Brain pericyte (primary cell): ENCODE data around the gene KIAA1549.

Experiments used
- DNase-seq: peaks from one replicate; pipeline ENCODE4 v3.0.0-alpha.2; 2012; ENCODE audit warnings: low read depth, low spot score

The KIAA1549 gene

DNA sequence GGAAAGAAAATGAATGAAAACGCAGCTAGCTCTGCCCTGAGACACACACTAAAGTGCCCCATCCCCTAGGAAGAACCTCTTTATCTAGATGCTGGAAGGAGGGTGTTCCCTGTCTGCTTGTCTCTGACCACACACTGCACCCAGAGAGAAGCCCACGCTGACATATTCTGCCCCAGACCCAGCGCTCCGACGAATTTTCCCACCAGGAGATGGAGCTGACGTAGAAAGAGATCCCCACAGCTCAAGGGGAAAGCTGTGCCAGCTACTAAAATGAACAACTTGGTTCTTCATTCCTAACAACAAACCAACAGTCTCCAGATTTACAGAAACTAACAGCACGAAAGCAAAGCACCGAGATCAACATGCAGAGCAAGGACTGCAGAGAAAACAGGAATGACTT lies 73.3 kb downstream of the KIAA1549 start:
- no peak for DNase-seq

DNA sequence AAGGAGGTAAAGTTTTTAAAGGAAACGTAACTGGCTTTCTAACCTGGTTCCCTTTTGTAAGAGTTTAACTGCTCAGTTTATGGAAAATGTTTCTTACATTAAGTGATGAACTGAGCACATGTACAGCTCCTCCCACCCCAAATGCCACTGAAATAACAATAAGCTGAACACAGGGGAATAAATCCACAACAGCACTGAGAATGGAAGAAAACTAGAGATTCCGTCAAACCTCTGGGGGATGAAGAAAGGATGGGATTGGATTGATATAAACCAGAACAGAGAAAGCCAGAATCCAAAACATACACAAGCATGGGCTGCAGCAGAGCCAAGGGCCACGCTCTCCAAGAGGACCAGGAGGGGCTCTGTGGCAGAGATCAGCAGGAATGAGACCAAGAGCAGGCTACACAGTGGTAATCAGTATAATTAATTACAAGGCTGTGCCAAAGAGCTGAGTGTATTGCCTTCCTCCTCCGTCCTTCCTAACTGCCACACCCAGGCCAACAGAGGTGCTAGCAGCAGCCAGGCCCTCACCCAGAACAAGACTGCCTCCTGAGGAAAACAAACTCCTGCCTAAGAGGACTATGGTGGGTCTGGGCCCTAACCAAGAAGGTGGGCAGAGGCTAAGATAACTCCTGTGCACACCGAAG lies 73.9 kb downstream of the KIAA1549 start:
- DNase-seq, result no peak

DNA sequence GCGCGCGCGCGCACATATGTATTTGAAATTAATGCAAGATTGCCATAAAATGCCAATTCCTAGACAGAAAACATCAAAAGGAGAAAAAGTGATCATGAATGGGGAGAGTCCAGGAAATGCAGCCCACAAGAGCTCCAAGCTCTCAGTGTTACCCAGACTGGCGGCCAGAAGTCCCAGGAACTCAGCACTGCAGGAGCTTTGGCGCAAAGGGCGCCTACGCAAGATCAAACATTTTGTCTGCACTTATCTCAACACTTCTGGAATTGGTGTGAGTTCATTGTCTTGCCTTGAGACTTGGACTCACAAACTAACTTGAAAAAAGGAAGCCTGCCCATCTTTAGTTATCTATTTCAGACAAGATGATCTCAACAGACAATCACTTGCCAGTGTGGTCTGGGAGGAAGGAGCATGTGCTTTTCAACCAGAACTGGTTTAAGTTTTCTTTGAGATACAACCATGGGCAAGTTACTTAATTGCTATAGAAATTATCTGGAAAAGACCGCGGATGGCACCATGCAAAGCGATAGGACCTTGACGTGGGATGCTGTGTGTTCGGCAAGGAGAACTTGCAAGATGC lies 77.2 kb downstream of the KIAA1549 start:
- DNase-seq, result no peak

DNA sequence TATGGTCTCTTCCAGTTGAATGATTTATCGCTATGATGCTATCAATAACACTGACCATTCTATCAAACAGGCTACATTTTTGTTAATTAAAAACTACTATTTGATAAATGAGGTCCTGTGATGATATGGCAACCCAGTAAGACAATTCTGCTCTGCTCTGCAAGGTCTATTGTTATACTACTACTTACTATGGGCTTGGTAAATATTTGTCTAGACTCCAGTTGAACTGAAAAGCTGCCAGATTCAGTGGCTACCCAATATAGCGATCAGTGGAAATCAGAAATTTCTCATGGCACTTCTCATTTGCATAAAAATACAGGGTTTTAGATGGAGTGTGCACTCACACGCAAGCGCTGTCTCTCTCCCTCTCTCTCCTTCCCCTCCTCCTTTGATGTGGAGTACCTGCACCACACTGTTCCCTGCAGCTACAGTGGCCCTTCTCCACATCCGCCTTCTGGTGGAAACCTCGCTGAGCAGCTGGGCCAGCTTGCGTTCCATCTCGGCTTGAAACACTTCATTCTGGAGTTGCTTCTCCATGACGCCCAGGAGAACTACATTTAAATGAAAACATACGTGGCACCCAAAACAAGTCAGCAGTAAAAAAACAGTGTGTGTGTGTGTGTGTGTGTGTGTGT lies 77.9 kb downstream of the KIAA1549 start:
- DNase-seq, result no peak

DNA sequence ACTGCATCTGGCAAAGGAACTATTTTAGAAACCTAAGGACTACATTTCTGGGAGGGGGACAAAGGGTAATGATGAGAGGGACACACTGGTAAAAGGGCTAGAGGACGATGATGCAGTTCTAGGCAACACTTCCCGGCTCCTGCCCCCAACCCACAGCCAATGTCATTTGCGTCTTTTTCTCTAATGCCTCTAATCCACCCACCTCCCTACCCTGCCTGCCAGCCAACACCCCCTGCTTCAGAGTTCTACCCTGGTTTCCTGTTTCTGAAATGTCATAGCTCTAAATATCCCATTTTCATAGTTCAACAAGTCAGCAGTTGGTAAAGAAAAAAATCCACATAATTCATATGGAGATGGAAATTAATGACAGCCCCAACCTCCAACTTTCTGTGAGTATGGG lies 79.0 kb downstream of the KIAA1549 start:
- no peak for DNase-seq

DNA sequence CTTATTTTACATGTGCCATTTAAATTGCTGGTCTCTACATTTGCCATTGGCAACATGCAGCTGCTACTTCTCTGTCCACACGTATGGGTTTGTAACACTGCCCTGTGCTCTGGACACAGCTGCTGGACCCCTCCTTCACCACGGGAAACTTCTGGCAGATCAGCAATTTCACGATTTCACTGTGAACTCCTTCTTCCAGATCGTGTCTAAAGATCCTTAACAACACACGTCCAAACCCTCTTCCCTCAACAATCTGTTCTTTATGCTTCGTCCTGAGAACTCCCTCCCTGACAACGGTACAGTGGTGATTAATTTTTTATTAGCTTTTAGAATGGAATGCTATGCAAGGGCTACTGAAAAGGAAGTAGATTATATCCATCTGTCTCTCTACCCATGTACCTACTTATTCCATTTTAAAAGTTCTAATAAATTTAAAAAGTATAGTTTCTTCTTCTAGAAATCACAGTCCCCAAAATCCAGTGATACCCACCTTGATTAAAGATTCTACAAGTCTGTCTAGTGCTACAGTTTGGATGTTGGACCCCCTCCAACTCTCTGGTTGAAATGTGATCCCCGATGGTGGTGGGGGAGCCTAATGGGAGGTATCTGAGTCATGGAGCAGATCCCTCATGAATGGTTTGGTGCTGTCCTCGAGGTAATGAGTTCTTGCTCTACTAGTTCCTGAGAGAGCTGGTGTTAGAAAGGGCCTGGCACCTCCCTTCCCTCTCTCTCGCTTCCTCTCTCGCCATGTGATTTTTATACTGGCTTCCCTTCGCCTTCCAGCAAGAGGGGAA lies 81.0 kb downstream of the KIAA1549 start:
- DNase-seq, result no peak

DNA sequence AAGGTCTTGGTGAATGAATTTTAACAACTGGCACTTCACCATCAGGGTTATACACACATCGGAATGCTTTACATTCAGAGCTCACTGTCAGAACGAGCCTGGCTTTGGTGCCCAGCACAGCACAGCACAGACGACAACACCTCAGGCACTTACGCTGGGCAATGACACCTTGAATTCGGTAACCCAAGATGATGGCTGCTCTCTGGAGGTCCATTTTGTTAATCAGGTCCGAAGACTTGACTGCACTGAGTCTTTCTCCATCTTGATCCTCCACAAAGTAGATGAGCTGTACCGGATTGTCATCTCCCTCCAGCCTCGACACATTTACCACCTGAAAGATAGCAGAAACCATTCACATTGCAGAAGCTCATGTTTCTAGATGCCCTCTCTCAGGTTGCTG lies 82.4 kb downstream of the KIAA1549 start:
- DNase-seq, result no peak

DNA sequence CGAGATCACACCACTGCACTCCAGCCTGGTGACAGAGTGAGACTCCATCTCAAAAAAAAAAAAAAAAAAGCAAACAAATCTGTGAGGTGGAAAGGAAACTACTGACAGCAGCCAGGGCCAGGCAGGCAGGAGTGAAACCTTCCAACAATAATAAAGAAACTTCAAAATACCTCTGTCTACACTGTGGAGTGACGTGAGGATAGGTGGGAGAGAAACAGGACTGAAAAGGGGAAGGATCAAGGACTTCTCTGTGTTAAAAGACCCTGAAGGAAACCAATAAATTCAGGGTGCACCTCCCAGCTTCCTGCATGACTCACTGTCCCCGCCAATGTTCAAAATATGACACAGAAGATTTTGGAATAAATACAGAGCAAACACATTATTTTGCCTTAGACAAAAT lies 82.9 kb downstream of the KIAA1549 start:
- no peak for DNase-seq

DNA sequence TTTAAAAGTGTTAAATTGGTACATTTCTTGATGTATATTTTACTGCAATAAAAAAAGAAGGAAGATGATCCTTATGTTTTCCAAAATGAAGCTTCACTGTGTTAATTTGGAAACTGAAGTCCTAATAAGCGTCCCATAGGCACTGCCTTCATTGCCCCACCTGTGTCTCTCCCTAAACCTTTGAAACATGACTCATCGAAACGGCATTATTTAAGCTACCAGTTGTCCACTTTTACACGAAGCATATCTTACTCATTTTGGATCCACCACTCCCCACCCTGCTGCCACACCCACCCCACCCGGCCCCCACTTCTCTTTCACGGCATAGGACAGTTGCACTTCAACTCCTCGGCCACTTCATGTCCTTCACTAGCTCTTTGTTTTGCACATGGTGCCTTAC lies 85.5 kb downstream of the KIAA1549 start:
- no peak for DNase-seq

DNA sequence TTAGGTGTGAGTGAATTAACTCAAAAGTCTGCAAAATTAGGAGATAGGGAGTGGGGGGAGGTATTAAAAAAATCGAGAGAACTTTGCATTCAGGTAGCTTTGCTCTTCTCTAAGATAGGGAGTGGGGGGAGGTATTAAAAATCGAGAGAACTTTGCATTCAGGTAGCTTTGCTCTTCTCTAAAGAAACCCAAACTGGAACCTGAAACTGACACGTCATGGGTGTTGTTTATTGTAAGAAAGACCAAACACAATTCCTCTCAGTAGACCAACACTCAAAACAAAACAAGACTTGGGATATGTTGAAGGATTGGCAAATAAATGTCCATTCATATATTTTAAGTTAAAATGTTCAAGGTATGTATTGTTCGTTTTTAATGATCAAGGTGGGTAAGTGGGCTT lies 87.9 kb downstream of the KIAA1549 start:
- no peak for DNase-seq

DNA sequence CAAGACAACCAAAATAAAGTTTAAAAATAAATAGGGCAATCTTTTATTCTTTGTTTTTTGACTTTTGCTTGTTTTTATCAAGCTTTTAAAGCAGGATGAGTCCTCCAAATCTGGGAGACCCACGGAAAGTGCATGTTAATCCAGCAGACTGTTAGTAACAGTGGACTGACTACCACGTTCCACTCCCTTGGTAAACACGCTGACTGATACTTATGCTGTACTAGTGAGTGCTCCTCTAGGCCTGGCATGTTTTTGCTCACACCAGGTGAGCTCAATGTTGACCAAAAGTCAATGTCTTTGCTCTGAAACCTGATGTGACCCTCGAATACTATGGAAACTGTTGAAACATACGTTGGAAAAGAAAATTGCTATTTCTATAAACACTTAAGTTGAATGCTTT lies 88.4 kb downstream of the KIAA1549 start:
- DNase-seq, result no peak

DNA sequence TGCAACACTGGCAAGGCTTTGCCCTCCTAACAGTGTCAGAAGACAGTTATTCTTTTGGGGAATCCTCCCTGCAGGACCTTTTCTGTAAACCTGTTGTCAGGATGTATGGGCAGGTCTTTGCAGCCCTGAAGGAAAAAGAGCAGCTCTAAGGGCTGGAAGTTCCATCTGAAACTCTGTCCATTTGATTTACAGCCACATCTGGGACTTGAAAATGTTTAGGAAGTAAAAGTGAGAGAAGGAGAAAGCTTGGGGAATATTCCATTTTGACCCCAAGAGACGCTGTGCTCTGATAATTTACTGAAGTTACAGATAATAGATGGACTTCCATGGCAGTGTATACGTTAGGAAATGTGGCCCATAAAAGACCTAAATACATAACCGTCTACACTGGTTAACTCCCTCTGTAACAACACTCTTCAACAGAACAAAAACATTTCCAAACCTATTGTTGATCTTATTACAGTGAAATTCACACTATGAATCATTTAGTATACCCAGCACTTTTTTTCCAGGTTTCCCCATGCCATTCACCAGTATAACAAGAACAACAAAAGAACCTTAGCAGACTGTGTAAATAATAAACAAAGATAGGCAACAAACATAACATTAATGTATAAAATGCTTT lies 89.1 kb downstream of the KIAA1549 start:
- no peak for DNase-seq

DNA sequence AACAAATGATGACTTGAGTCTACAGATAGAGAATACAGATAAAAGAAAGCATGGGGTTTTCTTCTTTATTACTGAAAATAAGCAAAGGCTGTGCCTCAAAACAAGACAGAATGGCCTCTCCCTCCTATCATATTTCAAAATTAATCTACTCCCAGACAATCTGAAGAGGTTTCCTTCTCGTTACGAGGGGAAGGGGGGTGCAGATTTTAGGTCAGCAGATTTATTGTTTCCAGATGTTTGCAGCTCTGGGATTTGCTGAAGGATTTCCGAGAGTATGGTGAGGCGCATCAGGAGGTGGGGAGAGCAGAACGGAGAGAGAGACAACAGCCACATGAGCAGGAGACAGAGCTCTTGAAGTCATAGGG lies 89.8 kb downstream of the KIAA1549 start:
- no peak for DNase-seq

DNA sequence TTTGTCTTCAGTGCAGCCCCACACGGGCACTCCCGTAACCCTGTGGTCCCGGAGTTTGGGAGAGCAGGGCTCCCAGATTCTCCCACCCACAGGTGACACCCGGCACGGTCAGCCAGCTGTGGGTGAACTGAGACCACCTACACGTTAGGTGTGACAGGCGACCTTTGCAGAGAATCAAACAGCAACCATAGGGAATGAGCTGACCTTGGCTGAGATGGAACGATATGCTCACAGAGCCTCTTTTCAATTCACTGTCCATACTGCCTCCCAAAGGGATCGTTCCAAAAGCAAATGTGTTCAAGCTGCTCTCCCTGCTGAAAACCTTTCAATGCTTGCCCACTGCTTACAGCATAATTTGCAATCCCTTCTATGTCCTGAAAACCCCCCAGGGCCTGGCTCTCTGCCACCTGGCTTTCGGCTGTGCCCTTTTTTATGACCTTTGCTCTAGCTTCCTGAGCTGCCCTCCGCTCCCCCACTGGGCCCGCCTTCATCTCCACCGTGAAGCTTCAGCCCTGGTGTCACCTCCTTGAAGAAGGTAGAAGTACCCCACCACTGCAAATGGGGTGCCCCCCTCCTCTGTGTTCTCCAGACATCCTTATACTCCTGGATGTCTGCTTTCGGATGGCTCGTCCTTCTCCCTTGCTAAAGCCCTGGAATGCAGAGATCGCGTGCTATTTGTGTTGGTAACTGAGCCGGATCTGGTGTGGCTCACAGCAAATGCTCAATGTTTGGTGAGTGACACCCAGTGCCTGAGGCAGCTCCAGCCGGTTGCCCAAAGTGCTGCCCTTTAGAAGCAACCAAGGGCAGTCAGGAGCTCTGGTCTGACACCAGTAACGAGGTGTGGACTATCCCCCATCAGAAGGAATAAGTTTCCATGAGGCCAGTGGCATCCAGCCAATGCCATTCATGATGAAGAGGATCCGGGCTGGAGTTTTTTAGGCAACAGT lies 90.4 kb downstream of the KIAA1549 start:
- DNase-seq, result no peak

DNA sequence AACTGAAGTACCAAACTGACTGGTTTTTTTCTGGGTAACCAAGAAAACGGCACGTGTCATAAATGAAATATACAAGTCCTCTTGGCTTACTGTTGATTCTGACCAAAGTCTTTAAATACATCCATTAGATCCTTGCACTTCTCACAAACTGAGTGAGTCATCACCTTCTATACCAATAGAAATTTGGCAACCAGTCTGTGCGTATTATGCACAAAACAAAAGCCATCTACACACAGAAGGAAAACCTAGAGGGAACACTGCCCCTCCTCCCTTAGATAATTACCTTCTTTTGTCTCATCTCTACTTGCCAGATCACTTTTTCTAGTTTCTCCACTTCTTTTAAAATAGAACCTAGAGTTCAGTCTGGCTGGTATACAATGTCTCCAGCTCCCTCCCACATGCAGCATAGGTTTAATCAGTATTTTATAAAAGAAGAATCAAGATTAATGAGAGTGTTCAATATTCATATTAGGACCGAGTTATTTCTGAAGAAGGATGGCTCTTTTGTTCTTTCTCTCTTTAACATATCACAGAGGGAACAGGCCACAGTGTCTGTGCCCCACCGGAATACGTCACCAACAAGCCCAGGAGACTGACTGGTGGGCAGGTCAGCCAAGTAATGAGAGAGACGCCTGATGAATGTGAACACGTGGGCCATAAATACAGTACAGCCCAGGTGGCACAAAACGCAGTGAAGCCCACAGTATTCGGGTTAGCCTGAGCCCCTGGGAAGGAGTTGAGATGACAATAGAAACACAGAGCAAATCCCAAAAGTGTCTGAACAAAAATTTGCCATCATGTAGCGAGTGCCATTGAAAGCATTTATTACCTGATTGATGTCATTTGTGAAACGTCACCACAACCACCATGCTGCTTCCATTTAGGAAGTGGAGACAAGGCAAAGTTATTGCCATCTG lies 91.3 kb downstream of the KIAA1549 start:
- no peak for DNase-seq

DNA sequence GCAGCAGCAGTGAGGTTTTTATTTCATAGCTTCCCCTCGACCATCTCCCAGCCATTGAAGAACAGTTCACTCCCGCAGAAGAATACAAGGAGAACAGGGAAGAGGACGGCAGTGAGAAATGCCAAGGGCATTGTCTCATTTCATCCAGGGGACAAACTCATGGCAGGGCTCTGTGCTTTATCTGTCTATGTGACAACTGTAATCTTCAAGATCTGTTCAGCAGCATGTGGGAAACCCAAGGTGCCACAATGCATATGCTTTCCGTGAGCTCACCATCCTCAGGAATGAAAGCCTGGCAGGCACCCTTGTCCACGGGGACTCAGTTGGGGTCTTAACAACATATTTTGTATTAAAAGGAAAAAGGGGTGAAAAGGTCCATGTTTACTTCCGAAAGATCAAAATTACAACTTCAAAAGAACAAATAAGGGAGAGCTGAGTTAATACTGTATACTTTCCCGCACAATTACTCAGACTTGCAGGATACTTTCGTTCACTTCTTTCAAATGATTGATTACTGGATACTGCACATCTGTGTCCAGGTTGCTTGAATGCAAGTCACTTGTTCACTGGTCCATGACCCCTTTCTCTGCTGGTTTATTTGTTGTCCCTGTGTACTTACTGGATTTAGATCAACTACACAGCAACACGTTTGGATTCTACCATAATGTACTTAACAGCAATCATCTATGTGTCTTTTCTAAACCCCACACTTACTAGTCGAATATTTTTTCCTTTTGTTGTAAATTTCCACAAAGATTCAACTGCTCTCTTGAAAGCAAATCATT lies 93.1 kb downstream of the KIAA1549 start:
- DNase-seq, result no peak

DNA sequence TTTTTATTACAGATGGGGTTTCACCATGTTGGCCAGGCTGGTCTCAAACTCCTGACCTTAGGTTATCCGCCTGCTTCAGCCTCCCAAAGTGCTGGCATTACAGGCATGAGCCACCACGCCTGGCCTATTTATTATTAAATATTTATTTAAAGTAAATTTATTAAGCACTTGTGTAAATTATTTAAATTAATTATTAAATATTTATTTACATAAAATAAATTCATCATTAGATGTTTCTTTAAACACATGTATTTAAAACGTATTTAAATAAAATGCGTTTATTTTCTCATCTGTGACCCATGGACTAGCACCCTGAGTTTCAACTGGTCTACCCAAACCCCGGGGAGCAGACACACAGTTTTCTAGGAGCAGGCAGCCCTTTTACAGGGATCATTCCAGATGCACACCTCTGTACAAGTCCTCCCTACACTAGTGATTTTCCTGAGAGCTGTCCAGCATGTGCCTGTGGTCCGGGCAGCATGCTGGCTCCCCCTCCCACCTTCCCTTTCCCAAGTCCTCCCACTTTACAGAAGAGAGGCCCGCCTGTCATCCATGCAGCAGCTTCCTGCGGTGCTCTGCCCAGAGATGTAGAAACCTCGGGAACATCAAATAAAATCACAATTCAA lies 94.0 kb downstream of the KIAA1549 start:
- DNase-seq, result no peak

DNA sequence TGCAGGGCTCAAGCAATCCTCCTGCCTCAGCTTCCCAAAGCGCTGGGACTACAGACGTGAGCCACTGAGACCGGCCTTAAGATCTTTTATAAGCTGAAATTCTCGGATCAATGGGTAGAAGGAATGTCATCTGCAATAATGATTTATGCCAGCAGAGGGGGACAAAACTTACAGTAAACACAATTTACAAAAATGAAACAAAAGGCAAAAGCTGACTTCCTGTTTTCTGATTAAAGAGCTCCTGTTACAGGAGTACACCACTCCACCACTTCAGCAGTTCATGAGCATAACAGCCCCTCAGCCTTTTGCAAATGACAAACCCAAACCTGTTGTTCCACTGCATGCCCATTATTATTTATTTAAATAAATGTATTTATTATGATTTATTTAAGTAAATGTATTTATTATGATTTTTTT lies 94.7 kb downstream of the KIAA1549 start:
- DNase-seq, result no peak
